HUDEP-2 (cell line): Measurements from ENCODE around the gene ZNF541.
"Not testable (repeated sequence)": the region's sequence is repeated elsewhere in the genome, so short reads cannot be mapped to it uniquely, and the experiment has no call there.

Experiments used
- DNase-seq, 76 experiments: peaks; one replicate each; lab custom pipeline; 2025; ENCODE audit not compliant: unreplicated experiment in 76 of 76; lab: John Stamatoyannopoulos, UW

Gene ZNF541

GRCh38 chr19:47600246-47601179 is 27.6 kb upstream of the ZNF541 start:
- DNase-seq: peak; percentile 66 to 100 (median 100)

GRCh38 chr19:47599671-47600245 is 26.8 kb upstream of the ZNF541 start:
- DNase-seq: peak in 1 of 76 experiments; percentile 29

GRCh38 chr19:47598407-47599349 is 25.7 kb upstream of the ZNF541 start:
- DNase-seq: peak in 1 of 76 experiments; percentile 10

GRCh38 chr19:47595944-47596343 is 23.0 kb upstream of the ZNF541 start:
- DNase-seq: no peak

- DNase-seq: no peak
Measured at GRCh38 chr19:47593860-47594259, 20.9 kb upstream of the ZNF541 start.

- no peak for DNase-seq
Measured at GRCh38 chr19:47589824-47590223, 16.9 kb upstream of the ZNF541 start.

- DNase-seq: no peak
Measured at GRCh38 chr19:47587295-47587694, 14.3 kb upstream of the ZNF541 start.

GRCh38 chr19:47583161-47583560 is 10.2 kb upstream of the ZNF541 start:
- not testable (repeated sequence) for DNase-seq

- DNase-seq: no peak
Measured at GRCh38 chr19:47582320-47582909, 9.5 kb upstream of the ZNF541 start.

- DNase-seq: no peak
Measured at GRCh38 chr19:47581605-47582319, 8.8 kb upstream of the ZNF541 start.

- DNase-seq: no peak
Measured at GRCh38 chr19:47580397-47580796, 7.4 kb upstream of the ZNF541 start.

- no peak for DNase-seq
Measured at GRCh38 chr19:47572635-47573034, 313 bp downstream of the ZNF541 start.

GRCh38 chr19:47569331-47569730 is 3.6 kb downstream of the ZNF541 start:
- DNase-seq: no peak

GRCh38 chr19:47564081-47564480 is 8.9 kb downstream of the ZNF541 start:
- no peak for DNase-seq

- DNase-seq: no peak
Measured at GRCh38 chr19:47561440-47562057, 11.4 kb downstream of the ZNF541 start.

- no peak for DNase-seq
Measured at GRCh38 chr19:47560999-47561398, 11.9 kb downstream of the ZNF541 start.

- no peak for DNase-seq
Measured at GRCh38 chr19:47550129-47550528, 22.8 kb downstream of the ZNF541 start.

- DNase-seq: no peak
Measured at GRCh38 chr19:47549261-47549862, 23.6 kb downstream of the ZNF541 start.

GRCh38 chr19:47547199-47547598 is 25.7 kb downstream of the ZNF541 start:
- DNase-seq: no peak
